RWPE2 (cell line): ENCODE results near the gene HOXC5.

Experiments used
- ATAC-seq: fragments of 200-7000 bp; cut with Tn5 transposase; 3 replicates; pipeline ENCODE4 v1.9.1; 2021; ENCODE audit warnings: low read depth
- DNase-seq: peaks from one replicate; pipeline ENCODE4 v3.0.0-alpha.2; 2020; ENCODE audit warnings: low spot score
- H3K27ac ChIP-seq: fragments of 450-650 bp; 2 replicates; pipeline ENCODE4 v1.5.1; 2017; ENCODE audit warnings: mild to moderate bottlenecking; ENCODE audit not compliant: poor library complexity, severe bottlenecking
- H3K27me3 ChIP-seq: fragments of 250-450 bp; sonication (Bioruptor Pico); 2 replicates; pipeline ENCODE4 v1.5.1; 2021; ENCODE audit warnings: mild to moderate bottlenecking, moderate library complexity; ENCODE audit not compliant: insufficient read depth, poor library complexity, severe bottlenecking
- H3K36me3 ChIP-seq: fragments of 250-450 bp; sonication (Bioruptor Pico); 2 replicates; pipeline ENCODE4 v1.5.1; 2020; ENCODE audit warnings: low read depth, mild to moderate bottlenecking, moderate library complexity
- H3K4me1 ChIP-seq: fragments of 250-450 bp; sonication (Bioruptor Pico); 2 replicates; pipeline ENCODE4 v1.5.1; 2021; ENCODE audit warnings: mild to moderate bottlenecking, moderate library complexity; ENCODE audit not compliant: insufficient read depth, poor library complexity, severe bottlenecking
- H3K4me3 ChIP-seq: fragments of 250-450 bp; sonication (Bioruptor Pico); 2 replicates; pipeline ENCODE4 v1.5.1; 2021; ENCODE audit warnings: mild to moderate bottlenecking, moderate library complexity; ENCODE audit not compliant: severe bottlenecking
- H3K9me3 ChIP-seq: fragments of 250-450 bp; sonication (Bioruptor Pico); 2 replicates; pipeline ENCODE4 v1.5.1; 2021; ENCODE audit warnings: mild to moderate bottlenecking, moderate library complexity; ENCODE audit not compliant: severe bottlenecking
- TF ChIP-seq, protein P1 (sequence below): fragments of 450-650 bp; IDR thresholded peaks from one replicate; pipeline ENCODE4 v1.5.1; 2017; ENCODE audit warnings: mild to moderate bottlenecking, moderate library complexity; ENCODE audit not compliant: poor library complexity, severe bottlenecking

The HOXC5 gene

DNA sequence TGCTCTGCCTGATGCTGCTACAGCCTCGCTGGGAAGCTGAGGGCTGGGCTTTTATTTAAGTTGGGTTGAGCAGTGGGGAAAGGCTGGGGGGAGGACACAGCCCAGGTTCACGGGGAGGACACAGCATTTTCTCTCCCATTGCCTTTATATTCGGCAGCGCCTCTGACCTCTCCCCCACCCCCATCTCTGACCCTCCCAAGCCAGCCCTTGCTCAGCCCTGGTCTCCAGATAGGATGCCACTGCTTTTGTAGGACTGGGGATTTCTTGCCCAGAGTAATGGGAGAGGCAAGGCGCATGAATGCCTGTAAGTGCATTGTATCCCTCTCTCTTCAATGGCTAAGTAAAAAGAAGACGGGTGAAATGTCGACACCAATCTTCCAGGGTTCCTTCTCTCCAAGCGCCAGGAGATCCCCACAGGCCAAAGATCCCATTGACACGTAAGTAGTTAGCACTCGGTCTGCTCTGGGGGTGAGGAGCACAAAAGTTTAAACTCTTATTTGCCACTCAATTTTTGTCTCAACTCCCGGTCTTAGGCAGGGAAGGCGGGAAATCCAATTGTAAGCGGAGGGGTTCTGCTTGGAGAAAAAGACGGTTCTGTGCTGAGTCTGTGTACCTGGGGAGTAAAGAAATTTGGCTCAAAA is 25.4 kb downstream of the HOXC5 start:
- Histone ChIP-seq H3K4me3 (no peak overlapping the region), H3K36me3 (no peaks in the 10 kb centered on the region), H3K27ac (no peak overlapping the region), H3K9me3 (no peaks in the 10 kb centered on the region), H3K4me1 (no peaks in the 10 kb centered on the region), H3K27me3 (peaks cover 27% of the 10 kb centered on the region)
- TF ChIP-seq, protein P1, sequence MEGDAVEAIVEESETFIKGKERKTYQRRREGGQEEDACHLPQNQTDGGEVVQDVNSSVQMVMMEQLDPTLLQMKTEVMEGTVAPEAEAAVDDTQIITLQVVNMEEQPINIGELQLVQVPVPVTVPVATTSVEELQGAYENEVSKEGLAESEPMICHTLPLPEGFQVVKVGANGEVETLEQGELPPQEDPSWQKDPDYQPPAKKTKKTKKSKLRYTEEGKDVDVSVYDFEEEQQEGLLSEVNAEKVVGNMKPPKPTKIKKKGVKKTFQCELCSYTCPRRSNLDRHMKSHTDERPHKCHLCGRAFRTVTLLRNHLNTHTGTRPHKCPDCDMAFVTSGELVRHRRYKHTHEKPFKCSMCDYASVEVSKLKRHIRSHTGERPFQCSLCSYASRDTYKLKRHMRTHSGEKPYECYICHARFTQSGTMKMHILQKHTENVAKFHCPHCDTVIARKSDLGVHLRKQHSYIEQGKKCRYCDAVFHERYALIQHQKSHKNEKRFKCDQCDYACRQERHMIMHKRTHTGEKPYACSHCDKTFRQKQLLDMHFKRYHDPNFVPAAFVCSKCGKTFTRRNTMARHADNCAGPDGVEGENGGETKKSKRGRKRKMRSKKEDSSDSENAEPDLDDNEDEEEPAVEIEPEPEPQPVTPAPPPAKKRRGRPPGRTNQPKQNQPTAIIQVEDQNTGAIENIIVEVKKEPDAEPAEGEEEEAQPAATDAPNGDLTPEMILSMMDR, result no peak
- DNase-seq, result no peak
- ATAC-seq, result no peak

- TF ChIP-seq, protein P1, result no peak
- Histone ChIP-seq H3K36me3 (no peaks in the 10 kb centered on the region), H3K27ac (no peak overlapping the region), H3K27me3 (peaks cover 15% of the 10 kb centered on the region), H3K4me1 (no peaks in the 10 kb centered on the region), H3K9me3 (no peaks in the 10 kb centered on the region), H3K4me3 (no peak overlapping the region)
- DNase-seq (no peak), ATAC-seq (no peak)
Measured at GRCh38 chr12:54059668-54060067, 26.8 kb downstream of the HOXC5 start.

DNA sequence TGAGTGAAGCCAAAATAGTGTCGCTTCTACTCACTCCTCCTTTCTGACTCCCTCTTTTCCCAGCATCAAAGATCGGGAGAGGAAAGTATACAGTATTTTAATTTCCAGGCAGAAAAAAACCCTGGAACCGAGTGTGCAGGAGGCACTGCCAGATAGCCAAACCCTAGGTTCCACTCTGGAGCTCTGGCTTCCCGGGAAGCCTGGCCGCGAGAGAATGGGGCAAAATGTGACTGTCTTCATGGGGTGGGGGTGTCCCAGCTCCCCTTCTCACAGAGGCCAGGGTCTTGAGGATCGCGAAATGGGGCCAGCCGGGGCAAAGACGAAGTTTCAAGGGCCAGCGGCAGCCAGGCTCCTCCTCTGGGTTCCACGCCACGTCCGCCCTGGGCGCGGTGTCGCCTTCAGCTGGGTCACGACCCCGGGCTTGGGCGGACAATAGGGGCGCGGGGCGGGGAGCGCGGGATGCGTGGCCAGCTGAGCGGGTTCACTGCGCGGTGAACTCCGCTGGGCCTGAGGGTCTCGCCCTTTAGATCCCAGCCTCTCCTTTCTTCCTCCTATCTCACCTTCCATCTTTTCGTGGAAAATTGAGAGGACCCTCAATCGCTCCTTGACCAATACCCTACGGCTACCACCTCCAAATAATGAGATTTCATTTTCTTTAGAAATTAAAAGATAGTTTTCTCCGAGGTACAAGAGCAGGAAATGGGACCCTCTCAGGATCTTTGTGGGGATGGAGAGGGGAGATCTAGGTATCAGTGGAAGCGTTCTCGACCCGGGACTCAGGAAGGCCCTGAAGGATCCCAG is 27.5 kb downstream of the HOXC5 start:
- Histone ChIP-seq H3K27me3 (peaks cover 15% of the 10 kb centered on the region), H3K27ac (no peak overlapping the region), H3K4me1 (no peaks in the 10 kb centered on the region), H3K9me3 (no peaks in the 10 kb centered on the region), H3K4me3 (no peak overlapping the region), H3K36me3 (no peaks in the 10 kb centered on the region)
- TF ChIP-seq, protein P1, result no peak
- ATAC-seq, result no peak
- no peak for DNase-seq

DNA sequence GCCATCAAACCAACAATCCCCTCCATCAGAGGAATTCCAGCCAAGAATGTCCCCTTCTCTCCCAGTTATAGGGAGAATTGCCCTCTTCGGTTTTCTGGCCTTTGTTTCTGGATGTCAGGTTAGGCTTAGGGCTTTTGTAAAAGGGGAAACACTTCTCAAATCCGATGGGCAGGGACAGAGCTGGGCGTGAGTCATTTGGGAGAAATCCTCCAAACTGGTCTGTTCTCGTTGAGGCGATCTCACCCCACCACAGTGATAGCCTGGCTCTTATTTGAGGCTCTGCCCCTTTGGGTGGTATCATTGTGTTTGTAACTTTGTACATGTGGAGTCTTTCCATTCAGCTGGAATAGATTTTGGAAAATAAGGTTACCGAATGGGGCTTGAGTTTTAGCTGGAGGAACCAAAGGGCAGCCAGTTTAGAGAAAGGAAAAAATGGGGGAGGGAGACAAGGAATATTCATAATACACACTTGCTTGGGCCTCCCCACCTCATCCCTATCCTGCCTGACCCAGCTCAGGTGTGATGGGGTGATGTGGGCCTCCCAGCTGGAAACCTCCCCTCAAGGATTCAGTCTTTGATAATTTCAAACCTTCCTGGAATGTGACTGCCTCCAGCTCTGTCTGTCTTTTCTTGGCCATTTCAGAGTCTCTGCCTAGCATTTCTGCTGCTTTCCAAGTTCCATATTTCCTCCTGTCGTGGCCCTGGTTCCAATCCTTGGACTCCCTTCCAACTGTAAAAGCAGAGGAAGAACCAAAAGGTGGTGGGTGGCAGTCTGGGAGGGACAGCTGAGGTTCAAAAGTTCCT is 28.3 kb downstream of the HOXC5 start:
- TF ChIP-seq, protein P1, result no peak
- ATAC-seq, result no peak
- Histone ChIP-seq H3K9me3 (no peaks in the 10 kb centered on the region), H3K27ac (no peak overlapping the region), H3K4me1 (no peaks in the 10 kb centered on the region), H3K36me3 (no peaks in the 10 kb centered on the region), H3K4me3 (no peak overlapping the region), H3K27me3 (peaks cover 13% of the 10 kb centered on the region)
- DNase-seq, result no peak
